IPS-NIHi7 (cell line): Measurements from ENCODE around the gene ZNF710.
"Not testable (repeated sequence)": the region's sequence is repeated elsewhere in the genome, so short reads cannot be mapped to it uniquely, and the experiment has no call there.

ENCODE experiments used
- DNase-seq: peaks from one replicate; pipeline ENCODE4 v3.0.0; 2012; ENCODE audit warnings: mixed read lengths; ENCODE audit errors: extremely low spot score

ZNF710 gene

DNA sequence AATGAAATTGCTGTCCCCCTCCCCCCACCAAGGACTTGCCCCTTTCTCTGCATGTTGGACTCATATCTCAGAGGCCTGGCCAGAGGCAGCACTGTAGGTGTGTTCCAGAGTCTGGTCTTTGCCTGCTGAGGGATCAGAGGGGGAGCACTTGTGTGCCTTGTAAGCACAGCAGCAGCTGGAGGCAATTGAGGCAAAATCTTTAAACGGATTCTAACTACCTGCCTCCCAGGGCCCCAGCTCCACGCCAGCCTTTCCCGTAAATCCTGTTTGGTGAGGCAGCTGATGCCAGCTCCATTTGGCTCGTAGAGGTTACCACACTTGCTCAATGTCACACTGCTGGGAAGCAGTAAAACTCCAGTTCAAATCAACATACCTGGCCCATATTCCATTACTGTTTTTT, 103.4 kb downstream of the ZNF710 start:
- DNase-seq, result no peak

DNA sequence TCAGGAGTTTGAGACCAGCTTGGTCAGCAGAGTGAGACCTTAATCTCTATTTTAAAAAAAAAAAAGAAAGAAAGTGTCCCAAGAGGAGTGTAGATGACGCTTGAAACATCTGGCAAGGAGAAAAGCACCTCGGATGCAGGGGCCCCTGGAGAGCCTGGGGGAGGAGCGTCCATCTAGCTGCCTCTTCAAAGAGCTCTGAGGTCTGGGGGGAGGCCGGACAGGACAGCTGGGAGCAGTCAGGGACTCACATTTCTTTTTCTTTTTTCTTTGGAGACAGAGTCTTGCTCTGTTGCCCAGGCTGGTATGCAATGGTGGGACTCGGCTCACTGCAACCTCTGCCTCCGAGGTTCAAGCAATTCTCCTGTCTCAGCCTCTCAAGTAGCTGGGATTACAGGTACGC, 104.4 kb downstream of the ZNF710 start:
- no peak for DNase-seq

DNA sequence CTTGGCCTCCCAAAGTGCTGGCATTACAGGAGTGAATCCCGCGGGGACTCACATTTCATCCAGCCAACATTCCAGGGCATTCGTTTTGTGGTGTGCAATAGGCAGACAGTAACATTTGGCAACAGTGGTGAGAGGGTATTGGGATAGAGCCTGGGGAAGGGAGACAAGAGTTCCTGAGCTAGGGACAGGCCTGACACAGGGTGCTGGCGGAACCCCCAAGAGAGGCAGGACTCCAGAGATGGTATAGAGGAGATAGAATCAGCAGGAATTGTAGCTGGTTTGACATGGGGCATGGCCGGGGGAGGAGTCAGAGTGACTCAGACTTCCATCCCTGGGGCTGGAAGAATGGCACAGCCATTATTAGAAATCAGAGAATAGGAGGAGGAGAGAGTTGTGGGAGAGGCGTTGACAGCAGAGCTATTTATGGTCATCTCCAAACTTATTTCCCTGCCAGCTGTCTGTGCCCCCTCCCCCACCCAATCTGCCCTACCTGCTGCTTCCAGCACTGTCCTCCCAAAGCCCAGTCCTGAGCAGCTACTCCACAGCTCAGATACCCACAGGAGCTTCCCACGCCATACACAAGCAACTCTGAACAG, 105.5 kb downstream of the ZNF710 start:
- peak; percentile 60 for DNase-seq

DNA sequence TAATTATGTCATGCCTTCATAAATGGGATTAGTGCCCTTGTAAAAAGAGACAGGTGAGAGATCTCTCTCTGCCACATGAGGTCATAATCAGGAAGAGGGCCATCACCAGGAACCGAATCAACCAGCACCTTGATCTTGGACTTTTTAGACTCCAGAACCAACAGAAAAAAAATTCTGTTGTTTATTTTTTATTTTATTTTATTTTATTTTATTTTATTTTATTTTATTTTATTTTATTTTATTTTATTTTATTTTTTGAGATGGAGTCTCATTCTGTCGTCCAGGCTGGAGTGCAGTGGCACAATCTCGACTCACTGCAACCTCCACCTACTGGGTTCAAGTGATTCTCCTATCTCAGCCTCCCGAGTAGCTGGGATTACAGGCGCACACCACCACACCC, 106.9 kb downstream of the ZNF710 start:
- DNase-seq, result not testable (repeated sequence)

DNA sequence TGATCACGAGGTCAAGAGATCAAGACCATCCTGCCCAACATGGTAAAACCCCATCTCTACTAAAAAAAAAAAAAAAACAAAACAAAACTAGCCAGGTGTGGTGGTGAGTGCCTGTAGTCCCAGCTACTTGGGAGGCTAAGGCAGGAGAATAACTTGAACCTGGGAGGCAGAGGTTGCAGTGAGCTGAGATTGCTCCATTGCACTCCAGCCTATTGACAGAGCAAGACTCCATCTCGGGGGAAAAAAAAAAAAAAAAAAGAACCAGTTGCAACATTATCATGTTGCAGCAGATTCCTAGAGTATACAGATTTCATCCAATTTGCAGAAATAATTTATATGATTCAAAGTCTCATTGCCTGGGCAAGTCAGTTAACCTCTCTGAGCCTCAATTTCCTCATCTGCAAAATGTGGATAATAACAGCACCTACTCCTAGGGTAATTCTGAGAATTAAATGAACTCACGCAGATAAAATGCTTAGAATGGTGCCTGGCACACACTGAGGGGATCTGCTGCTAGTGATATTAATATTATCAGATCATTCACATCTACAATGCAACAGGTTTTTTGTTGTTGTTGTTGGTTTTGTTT, 108.1 kb downstream of the ZNF710 start:
- not testable (repeated sequence) for DNase-seq

DNA sequence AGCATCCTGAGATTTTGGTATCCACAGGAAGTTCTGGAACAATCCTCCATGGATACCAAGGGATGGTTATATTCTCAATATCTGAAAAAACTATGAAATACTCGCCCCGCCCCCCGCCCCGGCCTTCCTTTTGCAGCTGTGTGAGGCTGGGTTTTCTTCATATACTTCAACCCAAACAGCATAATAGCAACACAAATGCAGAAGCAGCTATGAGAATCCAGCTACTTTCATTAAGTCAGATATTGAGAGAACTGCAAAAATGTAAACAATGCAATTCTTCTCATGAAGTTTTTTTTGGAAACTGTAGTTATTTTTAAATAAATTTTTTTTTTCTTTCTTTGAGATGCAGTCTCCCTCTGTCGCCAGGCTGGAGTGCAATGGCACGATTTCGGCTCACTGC, 112.0 kb downstream of the ZNF710 start:
- no peak for DNase-seq

DNA sequence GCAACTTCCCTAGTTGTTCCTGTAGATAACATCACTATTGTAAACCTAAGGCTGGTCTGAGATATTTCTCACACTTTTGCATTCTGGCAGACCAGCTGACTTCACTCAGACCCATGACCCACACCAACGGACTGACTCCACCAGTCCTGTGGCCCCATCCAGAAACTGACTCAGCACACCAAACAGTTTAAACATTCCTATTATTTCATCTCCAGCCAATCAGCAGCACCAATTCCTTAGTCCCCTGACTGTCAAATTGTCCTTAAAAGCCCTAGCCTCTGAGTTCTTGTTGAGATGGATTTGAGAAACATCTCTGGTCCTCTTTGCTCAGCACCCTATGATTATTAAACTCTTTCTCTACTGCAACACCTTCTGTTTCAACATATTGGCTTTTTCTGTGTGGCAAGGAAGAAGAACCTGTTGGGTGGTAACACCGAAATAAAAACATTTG, 113.4 kb downstream of the ZNF710 start:
- DNase-seq, result no peak

DNA sequence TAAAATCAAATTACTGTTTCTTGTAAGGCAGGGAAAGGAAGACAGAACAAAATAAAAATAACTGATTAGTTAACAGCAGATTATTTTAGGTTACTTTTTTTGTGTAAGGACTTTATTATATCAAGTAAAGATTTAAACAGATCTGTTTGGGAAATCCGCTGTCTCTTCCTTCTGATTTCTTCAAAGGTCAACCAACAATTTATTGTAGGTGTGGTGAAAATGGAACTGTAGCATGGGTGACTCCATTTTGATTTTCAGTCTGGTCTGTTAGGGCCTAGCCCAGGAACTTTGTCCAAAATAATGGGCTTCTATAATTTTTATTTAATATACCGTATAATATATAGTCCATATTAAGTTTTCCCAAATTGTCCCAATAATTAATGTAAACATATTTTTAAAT, 114.7 kb downstream of the ZNF710 start:
- no peak for DNase-seq

DNA sequence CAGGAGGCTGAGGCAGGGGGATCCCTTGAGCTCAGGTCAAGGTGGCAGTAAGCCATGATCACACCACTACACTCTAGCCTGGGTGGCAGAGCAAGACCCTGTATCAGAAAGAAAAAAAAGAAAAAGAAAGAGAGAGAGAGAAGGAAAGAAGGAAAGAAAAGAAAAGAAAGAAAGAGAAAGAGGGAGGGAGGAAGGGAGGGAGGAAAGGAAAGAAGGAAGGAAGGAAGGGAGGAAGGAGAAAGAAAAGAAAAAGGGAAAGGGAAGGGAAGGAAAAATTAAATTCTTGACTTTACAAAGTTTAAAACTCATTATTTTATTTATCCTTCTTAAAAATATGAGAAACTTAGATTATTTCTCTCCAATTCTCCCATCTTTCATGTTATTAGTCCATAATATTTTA, 118.2 kb downstream of the ZNF710 start:
- no peak for DNase-seq

DNA sequence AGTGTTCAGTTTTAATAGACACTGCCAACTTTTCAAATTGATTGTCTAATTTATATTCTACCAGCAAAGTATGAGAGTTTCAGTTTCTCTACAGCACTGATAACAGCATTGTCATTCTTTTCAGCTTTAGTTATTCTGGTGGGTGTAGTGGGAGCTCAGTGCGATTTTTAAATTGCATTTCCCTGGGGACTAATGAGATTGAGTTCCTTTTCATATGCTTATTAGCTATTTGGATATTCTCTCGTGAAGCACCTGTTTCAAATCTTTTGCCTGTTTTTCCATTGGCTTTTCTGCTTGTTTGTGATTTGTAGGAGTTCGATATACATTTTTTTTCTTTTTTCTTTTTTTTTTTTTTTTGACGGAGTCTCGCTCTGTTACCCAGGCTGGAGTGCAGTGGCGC, 120.0 kb downstream of the ZNF710 start:
- no peak for DNase-seq

DNA sequence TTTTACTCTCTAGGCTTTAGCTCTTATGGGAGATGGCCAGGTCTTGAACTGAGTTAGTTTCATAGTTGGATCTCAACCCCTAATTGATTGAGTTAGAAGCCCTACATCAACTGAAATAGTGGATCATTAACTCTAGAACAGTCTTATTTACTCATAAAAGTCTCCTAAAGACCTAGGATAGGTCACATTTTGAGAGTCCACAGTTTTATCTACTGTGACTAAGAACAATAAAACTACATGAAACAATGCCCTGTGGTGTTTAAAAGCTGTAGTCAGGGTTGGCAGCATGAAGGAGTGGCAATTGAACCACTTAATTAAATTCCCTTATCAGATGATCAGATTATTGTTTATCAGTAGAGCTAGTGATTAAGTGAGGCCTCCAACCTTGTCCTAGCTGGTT, 123.4 kb downstream of the ZNF710 start:
- no peak for DNase-seq

DNA sequence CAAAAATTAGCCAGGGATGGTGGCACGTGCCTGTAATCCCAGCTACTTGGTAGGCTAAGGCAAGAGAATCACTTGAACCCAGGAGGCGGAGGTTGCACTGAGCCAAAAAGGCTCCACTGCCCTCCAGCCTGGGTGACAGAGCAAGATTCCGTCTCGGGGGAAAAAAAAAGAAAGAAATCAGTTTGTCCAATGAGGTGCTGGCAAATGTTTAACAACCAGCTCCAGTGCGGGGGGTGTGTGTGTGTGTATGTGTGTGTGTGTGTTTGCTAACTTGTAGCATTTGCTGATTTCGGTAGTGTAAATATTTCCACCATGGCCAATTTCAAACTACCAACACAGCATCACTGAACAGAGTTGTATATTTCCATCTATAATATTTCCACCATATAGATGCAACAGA, 124.9 kb downstream of the ZNF710 start:
- no peak for DNase-seq

DNA sequence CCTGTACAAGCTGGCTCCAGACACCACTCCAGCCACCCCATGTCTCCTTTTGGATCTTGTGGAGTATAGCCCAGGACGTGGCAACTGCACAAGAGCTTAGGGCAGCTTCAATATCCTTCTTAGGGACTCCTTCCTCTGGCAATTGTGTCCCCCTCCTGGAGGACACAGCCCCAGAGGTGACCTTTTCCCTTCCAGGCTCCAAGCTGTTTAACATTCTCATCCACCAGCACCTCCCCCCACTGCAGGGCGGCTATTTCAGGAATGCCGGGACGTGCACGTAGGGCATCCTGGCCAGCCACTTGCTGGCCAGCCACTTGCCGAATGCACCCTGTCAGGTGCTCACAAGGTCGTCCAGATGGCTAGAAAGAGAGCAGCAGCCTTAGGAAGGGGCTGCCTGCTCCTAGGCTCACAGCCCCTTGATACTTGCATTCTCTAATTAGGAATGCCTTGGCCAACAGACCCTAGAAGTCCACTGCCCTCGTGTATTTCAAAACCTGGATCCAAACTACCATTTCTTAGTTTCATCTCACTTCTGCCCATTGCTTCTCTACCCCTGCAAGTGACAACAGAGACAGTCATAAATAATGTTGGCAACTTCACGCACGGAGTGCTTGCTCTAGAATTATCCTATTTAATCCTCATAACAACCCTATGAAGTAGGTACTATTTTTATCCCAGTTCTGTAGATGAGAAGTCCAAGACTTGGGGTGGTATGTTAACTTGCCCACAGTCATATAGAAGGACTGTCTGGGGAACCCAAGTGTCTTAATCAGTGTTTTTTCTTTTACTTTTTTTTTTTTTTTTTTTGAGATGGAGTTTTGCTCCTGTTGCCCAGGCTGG, 125.7 kb downstream of the ZNF710 start:
- DNase-seq, result peak; percentile 76

DNA sequence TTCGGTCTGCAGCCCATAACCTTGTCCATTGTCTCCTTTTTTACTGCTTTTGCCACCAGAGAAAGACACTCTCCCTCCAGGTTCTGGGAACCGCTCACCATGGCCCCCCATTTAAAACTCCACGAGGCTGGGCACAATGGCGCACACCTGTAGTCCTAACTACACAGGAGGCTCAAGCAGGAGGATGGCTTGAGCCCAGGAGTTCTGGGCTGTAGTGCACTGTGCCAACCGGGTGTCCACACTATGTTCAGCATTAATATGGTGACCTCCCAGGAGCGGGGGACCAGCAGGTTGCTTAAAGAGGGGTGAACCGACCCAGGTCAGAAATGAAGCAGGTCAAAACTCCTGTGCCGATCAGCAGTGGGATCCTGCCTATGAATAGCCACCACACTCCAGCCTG, 129.2 kb downstream of the ZNF710 start:
- no peak for DNase-seq
